Measurements from ENCODE around the gene SHCBP1L. TPM values are rescaled to one million over a fixed set of nuclear protein-coding genes. Genes with fewer than 3 reads are reported as not detected.

Gene SHCBP1L
- not detected for total RNA-seq

DNA sequence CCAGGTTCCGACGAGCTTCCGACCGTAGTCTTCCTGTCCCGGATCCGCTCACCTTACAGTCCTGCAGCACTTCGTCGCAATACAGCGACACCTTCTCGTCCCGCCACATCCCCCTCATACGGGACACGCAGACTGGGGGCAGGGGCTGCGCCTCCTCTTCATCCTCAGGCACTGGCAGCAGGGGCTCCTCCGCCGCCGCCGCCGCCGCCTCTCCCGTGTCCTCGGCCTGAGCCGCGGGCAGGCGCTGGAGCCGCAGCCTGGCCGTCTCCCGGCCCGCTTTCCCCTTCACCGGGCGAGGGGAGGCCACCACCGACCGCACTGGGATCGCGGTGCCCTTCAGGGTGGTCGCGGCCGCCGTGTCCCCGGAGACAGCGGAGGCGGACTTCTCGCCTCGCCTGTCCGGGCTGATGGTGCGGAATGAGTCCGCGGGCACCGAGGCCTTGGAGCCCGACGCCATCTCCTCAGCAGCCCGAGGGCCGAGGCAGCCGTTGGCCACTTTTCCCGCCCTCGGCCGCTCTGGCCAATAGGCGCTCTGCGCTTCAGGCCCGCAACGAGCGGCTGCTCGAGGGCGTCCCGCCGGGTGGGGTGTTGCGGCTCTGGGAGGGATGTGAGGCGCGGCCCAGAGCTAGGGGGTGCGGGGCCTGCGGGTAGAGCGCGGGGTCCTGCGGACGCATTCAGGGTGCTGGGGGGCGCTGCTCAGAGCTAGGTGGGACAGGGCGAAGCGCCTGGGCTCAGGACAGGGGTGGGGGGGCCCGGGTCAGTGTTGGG is at the start of gene SHCBP1L:
Gene SHCBP1L (minus strand): TSS at position 490 of the 768 bp plus-strand sequence. CDS start 33 bp downstream, at position 457.
- ChIA-PET CTCF (no interaction called here), POLR2A (no interaction called here)
- Mint-ChIP-seq H3K27me3 (peaks cover 20% of the 10 kb centered on the region), H3K4me3 (no peak within 1 kb of the TSS), H3K36me3 (no peaks in the 10 kb centered on the region), H3K27ac (no peak within 1 kb of the TSS), H3K4me1 (ENCODE audit: low read depth) (no peaks in the 10 kb centered on the region), H3K9me3 (no peaks in the 10 kb centered on the region)
- intact Hi-C loops (cut with micrococcal nuclease): no loop called here
- DNase-seq: no peak

GRCh38 chr1:183002267-183002666 is 49.3 kb upstream of the SHCBP1L start:
- Mint-ChIP-seq H3K27me3 (peaks cover 15% of the 10 kb centered on the region), H3K4me1 (ENCODE audit: low read depth) (no peaks in the 10 kb centered on the region), H3K9me3 (no peaks in the 10 kb centered on the region), H3K27ac (no peak overlapping the region), H3K36me3 (no peaks in the 10 kb centered on the region), H3K4me3 (no peak overlapping the region)
- DNase-seq: no peak
- intact Hi-C loops (cut with micrococcal nuclease): no loop called here
- ChIA-PET POLR2A (no interaction called here), CTCF (no interaction called here)

DNA sequence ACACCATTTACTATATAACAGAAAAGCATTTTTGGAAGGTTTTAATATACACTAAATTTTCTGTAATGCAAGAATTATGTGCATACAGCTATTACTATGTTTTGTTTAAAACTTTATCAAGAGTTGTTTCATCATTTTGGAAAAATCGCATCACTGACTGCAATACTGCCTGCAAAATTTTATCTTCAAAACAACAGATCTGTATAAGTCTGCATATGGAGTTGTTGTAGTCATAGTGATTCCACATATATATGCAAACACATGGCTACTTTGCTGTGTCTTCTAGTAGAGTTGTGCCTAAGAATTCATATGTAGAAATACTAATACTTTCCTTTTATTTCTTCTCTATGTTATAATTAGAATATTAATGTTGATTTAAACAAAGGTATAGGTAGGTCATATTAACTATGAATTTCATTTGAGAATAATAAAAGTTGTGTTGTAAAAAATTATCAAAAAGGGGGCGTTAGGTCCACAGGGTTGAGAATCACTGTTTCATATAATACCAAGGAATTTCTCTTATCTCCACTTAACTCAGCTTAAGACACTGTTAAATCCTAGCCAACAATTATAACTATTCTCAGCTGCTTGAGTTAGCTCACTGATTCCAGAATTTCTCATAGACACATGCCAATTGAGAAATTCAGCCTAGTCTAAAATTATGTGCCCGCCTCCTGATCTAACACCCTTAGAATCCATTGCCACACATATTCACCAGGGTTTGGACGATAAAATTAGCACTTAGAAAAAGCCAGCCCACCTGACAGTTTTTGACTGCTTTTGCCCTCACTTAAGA is 47.4 kb upstream of the SHCBP1L start:
- no peaks in the 10 kb centered on the region for H3K36me3 Mint-ChIP-seq
- peaks cover 15% of the 10 kb centered on the region for H3K27me3 Mint-ChIP-seq
- ChIA-PET POLR2A (no interaction called here), CTCF (interaction anchor here (0.6 kb wide), 1 partner anchor 101 kb away, joined by 3 read pairs; no protein-coding TSS in a partner anchor)
- H3K27ac Mint-ChIP-seq: no peak overlapping the region
- no peaks in the 10 kb centered on the region for H3K4me1 Mint-ChIP-seq (ENCODE audit: low read depth)
- H3K9me3 Mint-ChIP-seq: no peaks in the 10 kb centered on the region
- H3K4me3 Mint-ChIP-seq: no peak overlapping the region
- DNase-seq: no peak
- intact Hi-C loops (cut with micrococcal nuclease): no loop called here

DNA sequence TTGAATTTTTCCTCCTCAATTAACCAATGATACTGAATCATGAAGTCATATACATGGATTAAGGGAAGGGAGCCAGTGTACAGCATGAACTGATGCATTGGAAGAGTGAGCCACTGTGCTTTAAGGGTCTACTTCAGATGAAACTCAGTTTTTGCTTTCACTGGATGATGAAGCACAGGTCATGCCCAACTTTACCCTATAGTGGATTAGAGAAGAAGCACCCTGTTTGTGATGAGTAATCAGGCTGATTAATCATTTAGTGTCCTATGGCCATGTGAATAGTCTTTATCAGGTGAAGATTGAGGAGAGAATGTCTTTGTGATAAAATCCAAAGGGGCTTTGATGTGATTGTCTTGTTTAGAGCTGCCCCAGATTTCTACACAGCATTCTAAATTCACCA is 45.5 kb upstream of the SHCBP1L start:
- ChIA-PET POLR2A (no interaction called here), CTCF (no interaction called here)
- no peak for DNase-seq
- intact Hi-C loops (cut with micrococcal nuclease): no loop called here
- Mint-ChIP-seq H3K36me3 (no peaks in the 10 kb centered on the region), H3K4me1 (ENCODE audit: low read depth) (no peaks in the 10 kb centered on the region), H3K27ac (no peak overlapping the region), H3K27me3 (peaks cover 16% of the 10 kb centered on the region), H3K4me3 (no peak overlapping the region), H3K9me3 (no peaks in the 10 kb centered on the region)

- CTCF ChIA-PET: no interaction called here
- H3K36me3 Mint-ChIP-seq: no peaks in the 10 kb centered on the region
- H3K4me3 Mint-ChIP-seq: no peak overlapping the region
- H3K4me1 Mint-ChIP-seq (ENCODE audit: low read depth): no peaks in the 10 kb centered on the region
- POLR2A ChIA-PET: no interaction called here
- no peak for DNase-seq
- peaks cover 18% of the 10 kb centered on the region for H3K27me3 Mint-ChIP-seq
- no peak overlapping the region for H3K27ac Mint-ChIP-seq
- H3K9me3 Mint-ChIP-seq: no peaks in the 10 kb centered on the region
- intact Hi-C loops (cut with micrococcal nuclease): no loop called here
These were observed 43.9 kb upstream of the SHCBP1L start for GRCh38 chr1:182996816-182997215.

DNA sequence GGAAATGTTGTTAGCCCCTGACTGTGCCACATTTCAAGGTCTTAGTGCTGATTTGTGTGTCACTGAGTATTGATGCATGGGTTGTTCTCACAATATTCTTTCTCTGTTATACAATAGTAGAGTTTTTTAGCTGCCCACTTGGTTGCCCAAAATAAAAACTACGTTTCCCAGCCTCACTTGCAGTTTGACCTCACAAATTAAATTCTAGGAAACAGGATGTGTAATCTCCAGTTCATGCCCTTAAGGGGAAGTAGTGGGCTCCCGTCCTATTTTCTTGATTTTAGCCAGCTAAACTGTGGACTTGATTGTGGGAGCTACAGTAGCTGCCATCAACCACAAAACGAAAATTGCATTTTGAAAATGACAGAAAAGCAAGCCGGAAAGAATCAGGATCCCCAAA is 42.9 kb upstream of the SHCBP1L start:
- no peaks in the 10 kb centered on the region for H3K9me3 Mint-ChIP-seq
- no peak for DNase-seq
- H3K36me3 Mint-ChIP-seq: no peaks in the 10 kb centered on the region
- peaks cover 18% of the 10 kb centered on the region for H3K27me3 Mint-ChIP-seq
- H3K4me1 Mint-ChIP-seq (ENCODE audit: low read depth): no peaks in the 10 kb centered on the region
- intact Hi-C loops (cut with micrococcal nuclease): no loop called here
- H3K4me3 Mint-ChIP-seq: no peak overlapping the region
- POLR2A ChIA-PET: no interaction called here
- CTCF ChIA-PET: no interaction called here
- no peak overlapping the region for H3K27ac Mint-ChIP-seq

- Mint-ChIP-seq H3K4me3 (no peak overlapping the region), H3K4me1 (ENCODE audit: low read depth) (no peaks in the 10 kb centered on the region), H3K27ac (no peak overlapping the region), H3K36me3 (no peaks in the 10 kb centered on the region), H3K27me3 (peaks cover 24% of the 10 kb centered on the region), H3K9me3 (no peaks in the 10 kb centered on the region)
- CTCF ChIA-PET: interaction anchor here (0.6 kb wide), 1 partner anchor 10 kb away, joined by 3 read pairs; no protein-coding TSS in a partner anchor
- intact Hi-C loops (cut with micrococcal nuclease): no loop called here
- POLR2A ChIA-PET: no interaction called here
- DNase-seq: no peak
These were observed 40.8 kb upstream of the SHCBP1L start for GRCh38 chr1:182993746-182994145.

DNA sequence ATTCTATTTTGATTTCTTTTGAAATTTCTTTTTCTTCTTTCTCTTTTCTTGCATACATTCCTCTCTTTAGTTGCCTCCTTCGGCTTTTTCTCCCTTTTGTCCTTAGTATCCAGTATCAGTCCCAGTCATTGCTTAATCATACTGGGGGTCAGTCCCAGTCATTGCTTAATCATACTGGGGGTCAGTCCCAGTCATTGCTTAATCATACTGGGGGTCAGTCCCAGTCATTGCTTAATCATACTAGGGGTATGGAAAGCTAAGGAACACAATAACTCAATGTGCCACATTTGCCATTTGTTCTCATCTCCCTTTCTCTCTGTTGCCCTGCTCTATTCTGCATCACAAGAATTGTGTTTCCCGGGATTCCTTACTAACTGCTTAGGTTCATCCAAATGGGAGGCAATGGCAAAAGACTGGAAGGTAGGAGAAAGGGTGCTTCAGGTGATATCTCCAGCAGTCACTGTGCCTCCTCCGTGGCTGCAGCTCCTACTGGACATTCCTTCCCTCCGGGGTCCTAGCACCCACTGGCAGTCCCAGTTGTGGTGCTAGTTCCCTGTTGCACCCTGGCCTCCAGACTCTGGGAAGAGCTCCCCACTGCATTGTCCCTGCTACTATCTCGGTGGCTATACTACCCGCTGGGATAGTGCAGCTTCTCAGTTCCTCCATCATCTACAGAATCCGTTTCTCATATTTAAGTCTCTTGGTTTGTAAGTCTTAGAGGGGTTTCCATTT is 37.6 kb upstream of the SHCBP1L start:
- no peaks in the 10 kb centered on the region for H3K4me1 Mint-ChIP-seq (ENCODE audit: low read depth)
- H3K4me3 Mint-ChIP-seq: no peak overlapping the region
- POLR2A ChIA-PET: no interaction called here
- H3K27me3 Mint-ChIP-seq: peaks cover 19% of the 10 kb centered on the region
- DNase-seq: no peak
- H3K36me3 Mint-ChIP-seq: no peaks in the 10 kb centered on the region
- CTCF ChIA-PET: no interaction called here
- H3K27ac Mint-ChIP-seq: no peak overlapping the region
- intact Hi-C loops (cut with micrococcal nuclease): no loop called here
- no peaks in the 10 kb centered on the region for H3K9me3 Mint-ChIP-seq

- Mint-ChIP-seq H3K4me3 (no peak overlapping the region), H3K27ac (no peak overlapping the region), H3K4me1 (ENCODE audit: low read depth) (no peaks in the 10 kb centered on the region), H3K9me3 (peaks cover 3% of the 10 kb centered on the region), H3K36me3 (no peaks in the 10 kb centered on the region), H3K27me3 (peaks cover 17% of the 10 kb centered on the region)
- no peak for DNase-seq
- ChIA-PET POLR2A (no interaction called here), CTCF (no interaction called here)
- intact Hi-C loops (cut with micrococcal nuclease): no loop called here
These were observed 32.9 kb upstream of the SHCBP1L start for GRCh38 chr1:182985876-182986275.

GRCh38 chr1:182984621-182985020 is 31.7 kb upstream of the SHCBP1L start:
- Mint-ChIP-seq H3K4me3 (no peak overlapping the region), H3K27ac (no peak overlapping the region), H3K36me3 (no peaks in the 10 kb centered on the region), H3K27me3 (peaks cover 10% of the 10 kb centered on the region), H3K4me1 (ENCODE audit: low read depth) (no peaks in the 10 kb centered on the region), H3K9me3 (peaks cover 3% of the 10 kb centered on the region)
- ChIA-PET POLR2A (no interaction called here), CTCF (interaction anchor here (0.7 kb wide), 1 partner anchor 9 kb away, joined by 3 read pairs; no protein-coding TSS in a partner anchor)
- intact Hi-C loops (cut with micrococcal nuclease): no loop called here
- DNase-seq: no peak

DNA sequence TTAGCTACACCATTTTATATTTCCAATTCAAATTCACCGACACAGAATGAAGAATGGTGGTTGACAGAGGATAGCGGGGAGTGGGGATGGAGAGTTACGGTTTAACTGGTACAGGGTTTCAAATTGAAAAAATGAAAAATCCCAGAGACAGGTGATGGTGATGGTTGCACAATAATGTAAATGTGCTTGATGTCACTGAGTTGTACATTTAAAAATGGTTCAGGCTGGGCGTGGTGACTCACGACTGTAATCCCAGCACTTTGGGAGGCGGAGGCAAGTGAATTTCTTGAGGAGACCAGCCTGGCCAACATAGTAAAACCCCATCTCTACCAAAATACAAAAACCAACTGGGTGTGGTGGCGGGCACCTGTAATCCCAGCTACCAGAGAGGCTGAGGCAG is 31.2 kb upstream of the SHCBP1L start:
- ChIA-PET CTCF (interaction anchor here (0.7 kb wide), 1 partner anchor 9 kb away, joined by 3 read pairs; no protein-coding TSS in a partner anchor), POLR2A (no interaction called here)
- no peak overlapping the region for H3K27ac Mint-ChIP-seq
- no peak for DNase-seq
- peaks cover 10% of the 10 kb centered on the region for H3K27me3 Mint-ChIP-seq
- no peaks in the 10 kb centered on the region for H3K4me1 Mint-ChIP-seq (ENCODE audit: low read depth)
- peaks cover 3% of the 10 kb centered on the region for H3K9me3 Mint-ChIP-seq
- no peaks in the 10 kb centered on the region for H3K36me3 Mint-ChIP-seq
- H3K4me3 Mint-ChIP-seq: no peak overlapping the region
- intact Hi-C loops (cut with micrococcal nuclease): no loop called here

- Mint-ChIP-seq H3K27me3 (peaks cover 7% of the 10 kb centered on the region), H3K9me3 (peaks cover 3% of the 10 kb centered on the region), H3K4me3 (no peak overlapping the region), H3K27ac (no peak overlapping the region), H3K4me1 (ENCODE audit: low read depth) (no peaks in the 10 kb centered on the region), H3K36me3 (no peaks in the 10 kb centered on the region)
- intact Hi-C loops (cut with micrococcal nuclease): no loop called here
- POLR2A ChIA-PET: no interaction called here
- CTCF ChIA-PET: interaction anchor here (0.8 to 1.0 kb wide), 2 partner anchors 9 to 46 kb away, joined by 3 read pairs; no protein-coding TSS in a partner anchor
- no peak for DNase-seq
These were observed 25.3 kb upstream of the SHCBP1L start for GRCh38 chr1:182978151-182978853.

All from activated CD4-positive, alpha-beta memory T cell treated with anti-CD3 and anti-CD28 coated beads for 36 hours (primary cell).